RWPE1 (cell line): ENCODE data around the gene MYL12A.
"Not testable (repeated sequence)": the region's sequence is repeated elsewhere in the genome, so short reads cannot be mapped to it uniquely, and the experiment has no call there.

Source experiments
- CTCF ChIA-PET: fragments of 350-600 bp; sonication (Branson Sonifier 250); formaldehyde crosslinking; extraction: SDS; loops from one replicate; lab custom pipeline; 2021; lab: Yijun Ruan, JAX
- POLR2A ChIA-PET: fragments of 400-600 bp; formaldehyde crosslinking; extraction: SDS; loops from one replicate; lab custom pipeline; 2020; ENCODE audit warnings: antibody characterized with exemption; ENCODE audit not compliant: low non-redundant PET; lab: Yijun Ruan, JAX
- DNase-seq: peaks from one replicate; pipeline ENCODE4 v3.0.0; 2012; ENCODE audit warnings: low spot score
- H3K27ac ChIP-seq: fragments of 450-650 bp; 2 replicates; pipeline ENCODE4 v1.5.1; 2017
- TF ChIP-seq, protein P1 (sequence below): fragments of 450-650 bp; conservative IDR thresholded peaks from 2 replicates; pipeline ENCODE4 v1.5.1; 2017; ENCODE audit warnings: low read depth, mild to moderate bottlenecking

The MYL12A gene

DNA sequence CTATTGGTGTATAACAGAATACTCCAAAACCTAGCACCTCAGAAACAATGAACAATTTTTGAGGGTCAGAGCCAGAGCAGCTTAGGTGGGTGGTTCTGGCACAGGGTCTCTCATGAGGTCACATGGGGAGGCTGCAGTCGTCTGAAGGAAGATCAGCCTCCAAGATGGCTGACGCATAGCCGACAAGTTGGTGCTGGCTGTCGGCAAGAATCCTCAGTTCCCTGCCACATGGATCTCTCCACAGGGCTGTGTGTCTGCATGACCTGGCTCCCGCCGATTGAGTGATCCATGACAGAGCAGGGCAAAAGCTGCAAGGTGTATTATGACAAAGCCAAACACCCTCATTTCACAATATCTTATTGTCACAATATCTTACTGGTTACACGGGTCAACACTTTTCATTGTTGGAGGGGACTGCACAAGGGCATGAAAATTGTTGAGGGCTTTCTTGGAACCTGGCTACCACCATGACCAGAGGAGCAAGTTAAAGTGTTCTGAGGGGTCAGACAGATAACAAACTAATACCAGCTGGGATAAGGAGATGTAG, 18.5 kb downstream of the MYL12A start:
- POLR2A ChIA-PET = no interaction called here
- TF ChIP-seq, protein P1, sequence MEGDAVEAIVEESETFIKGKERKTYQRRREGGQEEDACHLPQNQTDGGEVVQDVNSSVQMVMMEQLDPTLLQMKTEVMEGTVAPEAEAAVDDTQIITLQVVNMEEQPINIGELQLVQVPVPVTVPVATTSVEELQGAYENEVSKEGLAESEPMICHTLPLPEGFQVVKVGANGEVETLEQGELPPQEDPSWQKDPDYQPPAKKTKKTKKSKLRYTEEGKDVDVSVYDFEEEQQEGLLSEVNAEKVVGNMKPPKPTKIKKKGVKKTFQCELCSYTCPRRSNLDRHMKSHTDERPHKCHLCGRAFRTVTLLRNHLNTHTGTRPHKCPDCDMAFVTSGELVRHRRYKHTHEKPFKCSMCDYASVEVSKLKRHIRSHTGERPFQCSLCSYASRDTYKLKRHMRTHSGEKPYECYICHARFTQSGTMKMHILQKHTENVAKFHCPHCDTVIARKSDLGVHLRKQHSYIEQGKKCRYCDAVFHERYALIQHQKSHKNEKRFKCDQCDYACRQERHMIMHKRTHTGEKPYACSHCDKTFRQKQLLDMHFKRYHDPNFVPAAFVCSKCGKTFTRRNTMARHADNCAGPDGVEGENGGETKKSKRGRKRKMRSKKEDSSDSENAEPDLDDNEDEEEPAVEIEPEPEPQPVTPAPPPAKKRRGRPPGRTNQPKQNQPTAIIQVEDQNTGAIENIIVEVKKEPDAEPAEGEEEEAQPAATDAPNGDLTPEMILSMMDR = no peak
- H3K27ac ChIP-seq = peak overlapping the region; percentile 75
- CTCF ChIA-PET = interaction anchor here (0.6 kb wide), 1 partner anchor 625 kb away, joined by 3 read pairs; no protein-coding TSS in a partner anchor
- peak; percentile 54 for DNase-seq

DNA sequence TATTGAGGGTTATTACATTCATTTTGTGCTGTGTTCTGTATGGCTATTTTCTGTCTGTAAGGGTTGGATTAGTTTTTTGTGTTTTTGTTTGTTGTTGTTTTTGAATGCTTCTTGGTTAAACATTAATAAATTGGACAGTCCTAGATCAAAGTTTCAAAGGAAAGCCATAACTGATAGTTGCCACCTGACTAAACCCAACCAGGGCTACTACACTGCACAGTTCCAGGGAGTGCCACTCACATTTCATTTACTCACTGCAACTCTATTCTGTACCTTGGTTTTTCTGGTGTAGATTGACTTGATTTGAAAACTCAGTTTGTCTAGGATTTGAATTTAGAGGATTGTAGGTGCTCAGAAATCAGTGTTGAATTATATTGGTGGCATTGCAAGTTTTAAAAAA, 20.7 kb downstream of the MYL12A start:
- no peak for DNase-seq
- ChIA-PET POLR2A (no interaction called here), CTCF (no interaction called here)
- TF ChIP-seq, protein P1 = no peak
- no peak overlapping the region for H3K27ac ChIP-seq

DNA sequence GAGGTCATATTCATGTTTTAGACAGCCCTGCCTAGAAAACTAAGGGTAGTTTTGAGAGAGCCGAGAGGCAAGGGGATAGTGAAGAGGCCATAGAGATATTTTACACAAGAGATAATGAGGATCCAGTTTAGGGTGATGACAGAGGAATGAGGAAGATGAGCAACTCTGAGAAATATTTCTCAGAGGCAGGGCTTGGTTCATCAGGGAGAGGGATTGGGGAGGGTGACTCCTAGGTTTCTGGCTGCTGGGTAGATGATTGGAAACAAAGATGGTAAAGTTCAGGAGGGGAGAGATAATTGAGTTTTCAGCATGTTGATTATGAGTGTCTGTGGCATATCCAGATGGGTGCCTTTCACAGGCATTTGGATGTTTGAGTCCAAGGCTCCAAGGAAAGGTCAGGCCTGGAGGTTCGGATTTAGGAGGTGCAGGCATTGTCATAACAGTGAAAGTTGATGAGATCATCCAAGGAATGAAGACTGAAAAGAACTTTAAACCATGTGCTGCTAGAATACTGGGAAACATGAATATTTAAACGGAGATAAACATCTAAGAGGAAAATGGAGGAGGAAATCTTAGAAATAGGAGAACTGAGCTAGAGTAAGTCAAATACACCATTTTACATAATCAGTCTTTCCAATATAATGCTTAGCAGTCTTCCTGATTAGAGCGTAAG, 21.8 kb downstream of the MYL12A start:
- H3K27ac ChIP-seq = no peak overlapping the region
- TF ChIP-seq, protein P1 = no peak
- CTCF ChIA-PET = no interaction called here
- POLR2A ChIA-PET = no interaction called here
- DNase-seq = no peak

DNA sequence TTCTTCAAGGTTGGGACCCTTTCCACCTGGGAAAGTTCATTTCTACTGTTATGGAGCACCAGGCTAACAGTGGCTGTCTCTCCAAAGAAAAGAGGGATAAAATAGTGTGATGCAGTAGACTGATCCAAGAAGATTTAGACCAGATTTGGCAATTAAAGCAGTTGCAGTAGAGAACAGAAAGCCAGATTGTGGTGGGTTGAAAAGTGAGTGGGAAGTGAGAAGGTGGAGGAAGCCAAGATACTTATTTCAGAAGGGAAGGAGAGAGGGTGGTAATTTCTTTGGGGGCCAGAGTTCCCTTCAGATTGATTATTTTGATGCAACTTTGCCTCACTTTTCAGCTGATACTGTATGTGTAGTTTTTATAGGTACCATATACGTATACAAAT, 22.3 kb downstream of the MYL12A start:
- TF ChIP-seq, protein P1 = no peak
- ChIA-PET CTCF (no interaction called here), POLR2A (no interaction called here)
- DNase-seq = no peak
- H3K27ac ChIP-seq = no peak overlapping the region

DNA sequence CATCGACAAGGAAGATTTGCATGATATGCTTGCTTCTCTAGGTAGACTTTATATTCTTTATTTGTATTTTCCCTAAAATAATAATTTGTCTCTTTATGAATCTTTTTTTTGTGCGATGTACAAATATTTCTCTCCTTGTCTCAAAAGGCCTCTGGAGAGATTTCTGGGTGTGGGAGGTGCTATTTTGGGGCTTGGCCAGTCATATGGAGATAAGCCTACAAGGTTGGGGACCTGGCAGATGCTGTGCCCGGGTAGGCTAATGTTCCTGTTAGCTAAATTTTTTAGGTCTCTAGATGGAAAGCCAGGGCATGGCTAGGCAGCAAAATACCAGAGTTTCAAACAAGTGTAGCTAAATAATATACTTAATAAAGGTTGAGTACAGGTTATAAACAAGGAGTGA, 25.4 kb downstream of the MYL12A start:
- ChIA-PET POLR2A (no interaction called here), CTCF (no interaction called here)
- TF ChIP-seq, protein P1 = no peak
- DNase-seq = no peak
- H3K27ac ChIP-seq = no peak overlapping the region

DNA sequence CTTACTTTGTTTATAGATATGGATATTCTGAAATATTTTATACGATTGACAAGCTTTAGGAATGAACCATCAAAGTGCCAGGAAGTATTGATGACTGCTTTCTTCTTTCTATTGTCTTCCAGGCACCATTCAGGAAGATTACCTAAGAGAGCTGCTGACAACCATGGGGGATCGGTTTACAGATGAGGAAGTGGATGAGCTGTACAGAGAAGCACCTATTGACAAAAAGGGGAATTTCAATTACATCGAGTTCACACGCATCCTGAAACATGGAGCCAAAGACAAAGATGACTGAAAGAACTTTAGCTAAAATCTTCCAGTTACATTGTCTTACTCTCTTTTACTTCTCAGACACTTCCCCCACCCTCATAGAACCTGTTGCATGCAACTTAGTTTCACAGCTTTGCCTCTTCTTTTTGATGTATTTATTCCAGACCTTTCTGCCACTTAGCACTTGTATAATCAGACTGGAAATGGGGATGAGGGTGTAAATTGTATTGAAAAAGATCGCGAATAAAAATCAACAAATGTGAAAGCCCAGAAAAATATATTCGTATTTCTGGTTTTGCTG, 30.1 kb downstream of the MYL12A start:
- POLR2A ChIA-PET = interaction anchor here (0.6 kb wide), 1 partner anchor 320 kb away, joined by 15 read pairs; no protein-coding TSS in a partner anchor
- not testable (repeated sequence) for H3K27ac ChIP-seq, DNase-seq
- CTCF ChIA-PET = interaction anchor here (0.8 kb wide), 1 partner anchor 388 kb away, joined by 4 read pairs; no protein-coding TSS in a partner anchor
